ENCODE results near the gene CCDC51. TPM values are rescaled to one million over a fixed set of nuclear protein-coding genes. Genes with fewer than 3 reads are reported as not detected.
A peak's percentile ranks its signal among the peaks of the same experiment; 100 is the strongest.
"Not testable (repeated sequence)": the region's sequence is repeated elsewhere in the genome, so short reads cannot be mapped to it uniquely, and the experiment has no call there.

CCDC51 gene
- polyA plus RNA-seq: 13.4 TPM

DNA sequence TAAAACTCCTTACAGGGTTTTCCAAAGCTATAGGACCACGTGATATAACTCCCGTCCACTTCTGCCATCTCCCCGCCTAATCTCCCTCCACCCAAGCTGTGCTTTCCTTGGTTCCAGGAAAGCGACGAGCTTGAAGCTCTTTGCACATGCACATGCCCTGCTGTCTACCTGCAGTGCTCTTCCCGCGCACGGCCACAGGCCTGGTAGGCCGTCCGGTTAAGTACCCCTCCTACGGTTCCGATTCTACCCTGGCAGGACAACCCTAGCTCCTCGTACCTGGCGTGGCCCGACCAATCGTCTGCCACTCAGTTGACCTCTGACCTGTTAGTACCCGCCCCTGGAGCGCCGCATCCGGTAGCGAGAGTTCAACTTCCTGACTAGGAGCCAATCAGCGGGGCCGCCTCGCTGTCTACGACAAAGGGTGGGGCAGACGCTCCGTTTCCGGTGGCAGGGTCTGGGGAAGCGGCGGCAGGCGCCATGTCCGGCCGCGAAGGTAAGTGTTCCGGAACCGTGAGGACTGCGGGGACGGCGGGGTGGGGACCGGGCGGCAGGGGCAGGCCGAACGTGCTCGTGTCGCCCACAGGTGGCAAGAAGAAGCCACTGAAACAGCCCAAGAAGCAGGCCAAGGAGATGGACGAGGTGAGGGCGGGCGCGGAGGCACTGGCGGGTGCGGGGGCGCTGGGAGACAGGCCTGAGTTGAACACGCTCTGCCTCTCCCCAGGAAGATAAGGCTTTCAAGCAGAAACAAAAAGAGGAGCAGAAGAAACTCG is at the start of gene CCDC51, which contains the start of gene TMA7:
Gene CCDC51, minus strand, starts transcription at position 300 of the 770 bp plus-strand sequence. CDS start 4,991 bp downstream, outside the sequence.
Gene TMA7, plus strand, starts transcription at position 438 of the 770 bp plus-strand sequence. Its CDS starts 40 bp downstream, at position 478.
- Mint-ChIP-seq H3K4me1 (peaks cover 20 to 32% (median 20%) of the 10 kb centered on the region in 3 donors), H3K4me3 (peak within 1 kb of the TSS; percentile 92 to 100 (median 95)), H3K27ac (peak within 1 kb of the TSS; percentile 88 to 99 (median 97)), H3K36me3 (peaks cover 2% of the 10 kb centered on the region), H3K27me3 (no peaks in the 10 kb centered on the region), H3K9me3 (no peaks in the 10 kb centered on the region)

DNA sequence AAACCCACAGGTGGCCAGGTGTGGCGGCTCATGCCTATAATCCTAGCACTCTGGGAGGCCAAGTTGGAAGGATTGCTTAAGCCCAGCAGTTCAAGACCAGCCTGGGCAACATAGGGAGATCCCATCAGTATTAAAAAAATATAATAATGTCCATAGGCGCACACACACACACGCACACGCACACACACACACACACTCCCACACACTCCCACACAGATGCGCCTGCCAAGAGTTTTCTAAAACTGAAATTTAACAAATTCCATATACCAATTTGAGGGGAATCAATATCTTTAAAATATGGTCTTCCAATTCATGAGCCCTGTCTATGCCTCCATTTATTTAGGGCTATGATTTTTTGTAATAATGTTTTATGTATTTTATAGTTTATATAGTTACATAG is 47.0 kb upstream of the CCDC51 start:
- peaks cover 0 to 1% (median 1%) of the 10 kb centered on the region in 3 donors for H3K4me1 Mint-ChIP-seq

GRCh38 chr3:48482822-48483221 is 42.9 kb upstream of the CCDC51 start:
- peaks cover 10 to 18% (median 13%) of the 10 kb centered on the region in 3 donors for H3K4me1 Mint-ChIP-seq
- H3K27me3 Mint-ChIP-seq, H3K9me3 Mint-ChIP-seq, H3K4me3 Mint-ChIP-seq, H3K36me3 Mint-ChIP-seq, H3K27ac Mint-ChIP-seq: not testable (repeated sequence)

More for the DNA sequence above, 47.0 kb upstream of the CCDC51 start:
- Mint-ChIP-seq H3K4me3 (no peak overlapping the region), H3K27ac (no peak overlapping the region), H3K36me3 (peaks cover 1% of the 10 kb centered on the region), H3K9me3 (no peaks in the 10 kb centered on the region), H3K27me3 (no peaks in the 10 kb centered on the region)

DNA sequence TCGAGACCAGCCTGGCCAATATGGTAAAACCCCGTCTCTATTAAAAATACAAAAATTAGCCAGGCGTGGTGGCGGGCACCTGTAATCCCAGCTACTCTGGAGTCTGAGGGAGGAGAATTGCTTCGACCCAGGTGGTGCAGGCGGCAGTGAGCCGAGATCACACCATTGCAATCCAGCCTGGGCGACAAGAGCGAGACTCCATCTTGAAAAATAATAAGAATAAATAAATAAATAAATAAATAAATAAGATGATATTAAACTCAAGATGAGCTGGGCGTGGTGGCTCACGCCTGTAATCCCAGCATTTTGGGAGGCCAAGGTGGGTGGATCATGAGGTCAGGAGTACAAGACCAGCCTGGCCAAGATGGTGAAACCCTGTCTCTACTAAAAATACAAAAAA is 41.0 kb upstream of the CCDC51 start:
- peaks cover 10 to 21% (median 13%) of the 10 kb centered on the region in 3 donors for H3K4me1 Mint-ChIP-seq
- not testable (repeated sequence) for H3K36me3 Mint-ChIP-seq, H3K27me3 Mint-ChIP-seq, H3K9me3 Mint-ChIP-seq, H3K4me3 Mint-ChIP-seq, H3K27ac Mint-ChIP-seq

GRCh38 chr3:48478626-48479555 is 39.0 kb upstream of the CCDC51 start:
- Mint-ChIP-seq H3K4me1 (peaks cover 10 to 24% (median 20%) of the 10 kb centered on the region in 3 donors), H3K27me3 (no peaks in the 10 kb centered on the region), H3K9me3 (no peaks in the 10 kb centered on the region), H3K27ac (peak overlapping the region; percentile 65 to 98 (median 95)), H3K36me3 (no peaks in the 10 kb centered on the region), H3K4me3 (peak overlapping the region; percentile 34 to 93 (median 83))

DNA sequence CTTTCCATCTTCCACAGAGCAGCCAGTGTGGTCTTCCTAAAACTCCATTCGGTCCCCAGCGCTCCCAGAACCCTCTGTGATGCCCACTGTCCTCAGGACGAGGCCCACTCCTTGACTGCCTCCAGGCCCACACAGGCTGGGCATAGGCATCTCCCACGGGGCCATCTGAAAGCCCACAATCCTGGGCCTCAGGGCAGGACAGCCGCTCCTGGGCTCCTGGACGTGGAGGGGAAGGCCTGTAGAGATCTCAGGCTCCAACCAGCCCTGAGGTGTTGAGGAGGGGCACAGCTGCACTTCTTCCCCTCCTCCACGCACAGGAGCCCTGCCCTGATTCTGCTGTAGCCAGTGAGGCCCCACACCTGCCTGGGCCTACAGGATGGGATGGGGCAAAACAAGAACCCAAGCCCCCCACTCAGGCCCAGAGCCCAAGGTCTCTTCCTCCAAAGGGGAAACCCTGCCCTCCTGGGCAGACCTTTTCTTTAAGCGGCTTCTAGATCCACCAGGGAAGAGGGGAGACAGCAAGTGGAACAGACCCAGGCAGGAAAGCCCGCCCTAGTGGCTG is 38.1 kb upstream of the CCDC51 start:
- no peaks in the 10 kb centered on the region for H3K36me3 Mint-ChIP-seq
- H3K27me3 Mint-ChIP-seq: no peaks in the 10 kb centered on the region
- H3K9me3 Mint-ChIP-seq: no peaks in the 10 kb centered on the region
- H3K4me3 Mint-ChIP-seq: peak overlapping the region in 2 of 4 donors; percentile 22 to 91
- H3K4me1 Mint-ChIP-seq: peaks cover 11 to 29% (median 25%) of the 10 kb centered on the region in 3 donors
- H3K27ac Mint-ChIP-seq: peak overlapping the region; percentile 65 to 98 (median 80)

- Mint-ChIP-seq H3K27me3 (no peaks in the 10 kb centered on the region), H3K4me1 (peaks cover 15 to 32% (median 28%) of the 10 kb centered on the region in 3 donors), H3K27ac (peak overlapping the region in 2 of 3 donors; percentile 53 to 65), H3K9me3 (no peaks in the 10 kb centered on the region), H3K36me3 (no peaks in the 10 kb centered on the region), H3K4me3 (peak overlapping the region in 1 of 4 donors; percentile 39)
Measured at GRCh38 chr3:48476426-48477053, 36.6 kb upstream of the CCDC51 start.

GRCh38 chr3:48475188-48475587 is 35.3 kb upstream of the CCDC51 start:
- peaks cover 12 to 31% (median 27%) of the 10 kb centered on the region in 3 donors for H3K4me1 Mint-ChIP-seq
- peak overlapping the region in 1 of 3 donors; percentile 18 for H3K27ac Mint-ChIP-seq
- H3K36me3 Mint-ChIP-seq: no peaks in the 10 kb centered on the region
- no peaks in the 10 kb centered on the region for H3K27me3 Mint-ChIP-seq
- H3K4me3 Mint-ChIP-seq: peak overlapping the region in 1 of 4 donors; percentile 28
- no peaks in the 10 kb centered on the region for H3K9me3 Mint-ChIP-seq

GRCh38 chr3:48474619-48475018 is 34.7 kb upstream of the CCDC51 start:
- Mint-ChIP-seq H3K9me3 (no peaks in the 10 kb centered on the region), H3K27me3 (no peaks in the 10 kb centered on the region), H3K4me3 (peak overlapping the region in 1 of 4 donors; percentile 28), H3K27ac (peak overlapping the region in 1 of 3 donors; percentile 18), H3K36me3 (no peaks in the 10 kb centered on the region), H3K4me1 (peaks cover 15 to 34% (median 30%) of the 10 kb centered on the region in 3 donors)

GRCh38 chr3:48474031-48474430 is 34.1 kb upstream of the CCDC51 start:
- not testable (repeated sequence) for H3K9me3 Mint-ChIP-seq, H3K36me3 Mint-ChIP-seq, H3K27me3 Mint-ChIP-seq, H3K4me3 Mint-ChIP-seq
- peak overlapping the region in 2 of 3 donors; percentile 90 to 99 for H3K27ac Mint-ChIP-seq
- H3K4me1 Mint-ChIP-seq: peaks cover 12 to 36% (median 26%) of the 10 kb centered on the region in 3 donors

- Mint-ChIP-seq H3K4me1 (peaks cover 11 to 36% (median 26%) of the 10 kb centered on the region in 3 donors), H3K36me3 (no peaks in the 10 kb centered on the region), H3K27ac (peak overlapping the region; percentile 90 to 99 (median 99)), H3K9me3 (no peaks in the 10 kb centered on the region), H3K27me3 (no peaks in the 10 kb centered on the region), H3K4me3 (peak overlapping the region; percentile 89 to 98 (median 96))
Measured at GRCh38 chr3:48473617-48473952, 33.7 kb upstream of the CCDC51 start.

DNA sequence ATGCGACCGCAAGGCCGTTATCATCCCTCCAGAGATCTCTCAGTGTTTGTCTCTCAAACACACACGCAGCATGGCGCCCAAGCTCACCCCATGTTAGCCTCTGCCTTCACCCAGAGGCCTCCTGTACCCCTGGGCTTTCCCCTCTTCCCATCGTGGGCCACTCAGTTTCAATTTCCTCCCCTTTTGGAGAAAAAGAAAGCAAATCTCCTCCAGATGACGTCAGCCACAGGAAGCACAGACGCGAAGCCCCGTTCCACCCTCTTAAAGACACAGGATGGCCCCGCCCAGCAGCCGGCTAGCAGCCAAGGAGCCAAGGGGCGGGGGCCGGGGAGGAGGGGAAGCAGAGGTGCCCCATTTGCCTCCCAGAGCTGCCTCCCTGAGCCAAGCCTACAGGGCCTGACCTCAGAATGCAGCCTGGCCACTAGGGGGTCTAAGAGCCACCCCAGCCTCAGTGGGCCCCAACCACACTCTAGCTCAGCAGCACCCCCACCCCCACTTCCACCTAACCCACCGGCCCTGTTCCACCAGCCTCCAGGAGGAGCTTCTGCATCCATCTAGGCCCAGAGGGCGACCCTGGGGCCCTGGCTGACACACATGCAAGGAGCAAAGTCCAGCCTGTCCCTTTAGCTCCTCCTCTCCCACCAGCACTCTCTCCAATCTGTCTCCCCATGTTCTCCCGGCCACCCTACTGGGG is 33.2 kb upstream of the CCDC51 start:
- Mint-ChIP-seq H3K9me3 (no peaks in the 10 kb centered on the region), H3K27me3 (peaks cover under 1% of the 10 kb centered on the region), H3K4me3 (peak overlapping the region; percentile 89 to 98 (median 96)), H3K36me3 (no peaks in the 10 kb centered on the region), H3K27ac (peak overlapping the region; percentile 90 to 99 (median 99)), H3K4me1 (peaks cover 12 to 32% (median 27%) of the 10 kb centered on the region in 3 donors)

GRCh38 chr3:48472673-48472922 is 32.7 kb upstream of the CCDC51 start:
- Mint-ChIP-seq H3K4me3 (peak overlapping the region; percentile 89 to 98 (median 96)), H3K36me3 (no peaks in the 10 kb centered on the region), H3K27me3 (peaks cover 2% of the 10 kb centered on the region), H3K4me1 (peaks cover 17 to 34% (median 32%) of the 10 kb centered on the region in 3 donors), H3K9me3 (no peaks in the 10 kb centered on the region), H3K27ac (peak overlapping the region; percentile 90 to 99 (median 99))

DNA sequence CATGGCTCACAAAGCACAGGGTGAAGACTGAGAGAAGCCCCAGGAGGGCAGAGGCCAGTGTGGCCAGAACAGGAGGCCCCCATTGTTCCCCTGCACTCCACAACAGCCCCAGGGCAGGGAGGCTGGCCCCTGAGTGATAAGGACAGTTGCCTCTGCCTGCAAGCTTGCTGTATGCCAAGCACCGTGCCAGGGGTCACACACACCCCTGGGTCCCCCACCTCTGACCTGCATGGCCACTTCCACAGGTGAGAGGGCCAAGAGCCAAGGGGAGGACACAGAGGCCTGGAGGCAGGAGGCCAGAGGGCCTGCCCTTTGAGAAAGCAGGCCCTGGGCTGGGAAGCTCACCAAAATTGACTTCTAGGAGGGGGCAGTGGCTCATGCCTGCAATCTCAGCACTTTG is 30.4 kb upstream of the CCDC51 start:
- Mint-ChIP-seq H3K27ac (peak overlapping the region; percentile 27 to 90 (median 45)), H3K4me1 (peaks cover 22 to 44% (median 41%) of the 10 kb centered on the region in 3 donors), H3K27me3 (peaks cover 2% of the 10 kb centered on the region), H3K36me3 (no peaks in the 10 kb centered on the region), H3K9me3 (no peaks in the 10 kb centered on the region), H3K4me3 (peak overlapping the region; percentile 30 to 87 (median 82))

All from IgD-negative memory B cell (primary cell).